HG03025 (cell line): ENCODE data around the gene OSBPL2.

Experiments
- ATAC-seq: cut with Tn5 transposase; IDR thresholded peaks from one replicate; pipeline ENCODE4 v1.9.1; 2021; ENCODE audit warnings: mild to moderate bottlenecking, moderate library complexity; ENCODE audit not compliant: unreplicated experiment, low FRiP score

Gene OSBPL2

GRCh38 chr20:62332421-62332820, 94.1 kb downstream of the OSBPL2 start:
- ATAC-seq, result no peak

- no peak for ATAC-seq
Measured at GRCh38 chr20:62332989-62333819, 94.9 kb downstream of the OSBPL2 start.

- no peak for ATAC-seq
Measured at GRCh38 chr20:62333820-62334595, 95.7 kb downstream of the OSBPL2 start.

- ATAC-seq, result no peak
Measured at GRCh38 chr20:62334881-62335280, 96.6 kb downstream of the OSBPL2 start.

GRCh38 chr20:62335532-62335931, 97.2 kb downstream of the OSBPL2 start:
- no peak for ATAC-seq

GRCh38 chr20:62336329-62336728, 98.0 kb downstream of the OSBPL2 start:
- ATAC-seq, result no peak

- ATAC-seq, result no peak
Measured at GRCh38 chr20:62336775-62337557, 98.6 kb downstream of the OSBPL2 start.

- no peak for ATAC-seq
Measured at GRCh38 chr20:62337558-62338293, 99.4 kb downstream of the OSBPL2 start.

GRCh38 chr20:62338294-62338620, 99.9 kb downstream of the OSBPL2 start:
- no peak for ATAC-seq

GRCh38 chr20:62339647-62340062, 101.3 kb downstream of the OSBPL2 start:
- ATAC-seq, result peak; percentile 61

GRCh38 chr20:62342910-62343309, 104.6 kb downstream of the OSBPL2 start:
- no peak for ATAC-seq

GRCh38 chr20:62344092-62344491, 105.8 kb downstream of the OSBPL2 start:
- ATAC-seq, result no peak

GRCh38 chr20:62344782-62345181, 106.5 kb downstream of the OSBPL2 start:
- ATAC-seq, result no peak
